HCT116 (cell line): ENCODE results near the gene MAP3K4. TPM values are rescaled to one million over a fixed set of nuclear protein-coding genes. Genes with fewer than 3 reads are reported as not detected.

Source experiments
- ATAC-seq: fragments of 200-7000 bp; cut with Tn5 transposase; 2 replicates; pipeline ENCODE4 v1.9.1; 2020; ENCODE audit warnings: mild to moderate bottlenecking, moderate library complexity
- BruUV-seq: library from RNA; stranded (reverse); fragments of 400-500 nt; replicated peaks from 2 replicates; lab custom pipeline; 2021; lab: Mats Ljungman, UMichigan
- CTCF ChIA-PET: fragments of 300-600 bp; sonication (Branson Sonifier 250); formaldehyde crosslinking; loops from one replicate; lab custom pipeline; 2021; ENCODE audit warnings: antibody characterized with exemption; lab: Charles Lee
- POLR2A ChIA-PET: fragments of 300-600, 350-600 bp; sonication (Branson Sonifier 250); formaldehyde crosslinking; loops from one replicate; lab custom pipeline; 2021; ENCODE audit warnings: antibody characterized with exemption; lab: Charles Lee
- RAD21 ChIA-PET, 2 experiments: fragments of 300-600 bp; sonication (Branson Sonifier 250); formaldehyde crosslinking; loops; one replicate each; lab custom pipeline; 2023; ENCODE audit warnings: low total read pairs in 2 of 2; ENCODE audit not compliant: uncharacterized antibody in 2 of 2, unreplicated experiment in 2 of 2, low non-redundant PET in 1 of 2; lab: Charles Lee
- DNase-seq: peaks from one replicate; pipeline ENCODE4 v3.0.0-alpha.2; 2010; ENCODE audit warnings: low read depth, low spot score
- H2AFZ ChIP-seq: fragments of 200-600 bp; shearing (Covaris generic), sonication (generic); 2 replicates; pipeline ENCODE4 v1.6.1; 2017; ENCODE audit warnings: low read depth, mixed run types, mixed read lengths, antibody characterized with exemption, low read length; ENCODE audit not compliant: poor library complexity, severe bottlenecking
- H3K27ac ChIP-seq: 2 replicates; pipeline ENCODE4 v1.5.1; 2012; ENCODE audit warnings: low read depth, low read length
- H3K27me3 ChIP-seq: fragments of 200-600 bp; sonication (generic); 2 replicates; pipeline ENCODE4 v1.6.1; 2016; ENCODE audit warnings: mixed run types, low read length, mixed read lengths; ENCODE audit not compliant: insufficient read depth
- H3K36me3 ChIP-seq, 2 experiments: fragments of 200-500 bp in 1 of 2; fragments of 200-600 bp in 1 of 2; sonication (Bioruptor generic) in 1 of 2; sonication (generic) in 1 of 2; 2 replicates each; pipeline versions ENCODE4 v1.5.1 to v1.6.1; 2014 to 2016; ENCODE audit warnings: low read length in 2 of 2, inconsistent platforms in 1 of 2, mixed read lengths in 1 of 2, mixed run types in 1 of 2; ENCODE audit not compliant: insufficient read depth in 2 of 2, control insufficient read depth in 1 of 2
- H3K4me1 ChIP-seq, 2 experiments: fragments of 200-600 bp in 1 of 2; sonication (generic) in 1 of 2; 2 replicates each; pipeline versions ENCODE4 v1.5.1 to v1.6.1; 2012 to 2017; ENCODE audit warnings: low read length in 2 of 2, inconsistent platforms in 1 of 2, mild to moderate bottlenecking in 1 of 2, mixed read lengths in 1 of 2, mixed run types in 1 of 2, moderate library complexity in 1 of 2; ENCODE audit not compliant: insufficient read depth in 2 of 2, control insufficient read depth in 1 of 2
- H3K4me2 ChIP-seq: fragments of 200-600 bp; sonication (generic); 2 replicates; pipeline ENCODE4 v1.6.1; 2017; ENCODE audit warnings: mixed run types, low read length, mixed read lengths
- H3K4me3 ChIP-seq, 2 experiments: fragments of 200-600 bp in 1 of 2; sonication (generic) in 1 of 2; replicated peaks in 1 of 2; 2 replicates each; pipeline ENCODE4 v1.5.1; 2011 to 2016; ENCODE audit warnings: low read length in 2 of 2, control low read depth in 1 of 2, low read depth in 1 of 2, mild to moderate bottlenecking in 1 of 2, mixed read lengths in 1 of 2, mixed run types in 1 of 2
- H3K79me2 ChIP-seq: fragments of 200-600 bp; sonication (generic); 2 replicates; pipeline ENCODE4 v1.6.1; 2017; ENCODE audit warnings: mild to moderate bottlenecking, mixed run types, low read length, moderate library complexity, mixed read lengths; ENCODE audit not compliant: insufficient read depth
- H3K9ac ChIP-seq: fragments of 200-600 bp; sonication (generic); 2 replicates; pipeline ENCODE4 v1.6.1; 2016; ENCODE audit warnings: low read length, mixed read lengths
- H3K9me2 ChIP-seq: fragments of 200-600 bp; sonication (generic), shearing (Covaris generic); 2 replicates; pipeline ENCODE4 v1.6.1; 2017; ENCODE audit warnings: mixed run types, mild to moderate bottlenecking, moderate library complexity; ENCODE audit not compliant: insufficient read depth
- H3K9me3 ChIP-seq, 2 experiments: fragments of 200-500 bp in 1 of 2; fragments of 200-600 bp in 1 of 2; sonication (Bioruptor generic) in 1 of 2; sonication (generic) in 1 of 2; 2 replicates each; pipeline ENCODE4 v1.6.1; 2014 to 2017; ENCODE audit warnings: low read length in 2 of 2, mixed read lengths in 2 of 2, inconsistent platforms in 1 of 2, low read depth in 1 of 2, mild to moderate bottlenecking in 1 of 2, mixed run types in 1 of 2, moderate library complexity in 1 of 2; ENCODE audit not compliant: control insufficient read depth in 1 of 2, insufficient read depth in 1 of 2
- H4K20me1 ChIP-seq: fragments of 200-600 bp; sonication (generic), shearing (Covaris generic); 2 replicates; pipeline ENCODE4 v1.6.1; 2017; ENCODE audit warnings: mixed run types, mild to moderate bottlenecking, moderate library complexity; ENCODE audit not compliant: insufficient read depth
- ATF3 ChIP-seq: IDR thresholded peaks from 2 replicates; pipeline ENCODE4 v1.6.1; 2012
- CBX3 ChIP-seq: IDR thresholded peaks from 2 replicates; pipeline ENCODE4 v1.6.1; 2012; ENCODE audit warnings: low read depth
- EGR1 ChIP-seq: IDR thresholded peaks from 2 replicates; pipeline ENCODE4 v1.6.1; 2012; ENCODE audit warnings: low read depth
- ELF1 ChIP-seq: IDR thresholded peaks from 2 replicates; pipeline ENCODE4 v1.6.1; 2012; ENCODE audit warnings: low read depth, borderline replicate concordance
- EZH2 ChIP-seq: fragments of 200-600 bp; sonication (generic); IDR thresholded peaks from 2 replicates; pipeline ENCODE4 v1.6.1; 2017; ENCODE audit warnings: antibody characterized with exemption, mixed run types
- FOSL1 ChIP-seq: IDR thresholded peaks from 2 replicates; pipeline ENCODE4 v1.6.1; 2012; ENCODE audit warnings: low read depth
- JUND ChIP-seq: IDR thresholded peaks from 2 replicates; pipeline ENCODE4 v1.6.1; 2012
- POLR2A ChIP-seq: IDR thresholded peaks from 2 replicates; pipeline ENCODE4 v1.7.0; 2011; ENCODE audit warnings: borderline replicate concordance; ENCODE audit not compliant: insufficient read depth, insufficient read length; ENCODE audit errors: extremely low read depth
- POLR2AphosphoS5 ChIP-seq: IDR thresholded peaks from 2 replicates; pipeline ENCODE4 v1.6.1; 2011; ENCODE audit warnings: mild to moderate bottlenecking, low read depth, low read length, moderate library complexity
- SIN3A ChIP-seq: IDR thresholded peaks from 2 replicates; pipeline ENCODE4 v1.6.1; 2012; ENCODE audit warnings: low read depth
- SP1 ChIP-seq: IDR thresholded peaks from 2 replicates; pipeline ENCODE4 v1.6.1; 2012; ENCODE audit warnings: low read depth
- SRF ChIP-seq: IDR thresholded peaks from 2 replicates; pipeline ENCODE4 v1.6.1; 2012; ENCODE audit warnings: low read depth
- ZBTB33 ChIP-seq: IDR thresholded peaks from 2 replicates; pipeline ENCODE4 v1.6.1; 2011; ENCODE audit warnings: mild to moderate bottlenecking, low read length, moderate library complexity; ENCODE audit not compliant: insufficient replicate concordance; ENCODE audit errors: extremely low read depth
- ZFX ChIP-seq: fragments of 450-650 bp; IDR thresholded peaks from 2 replicates; pipeline ENCODE4 v1.6.1; 2017
- ZNF274 ChIP-seq: fragments of 200-500 bp; sonication (Bioruptor generic); IDR thresholded peaks from 2 replicates; pipeline ENCODE4 v1.6.1; 2014; ENCODE audit warnings: mild to moderate bottlenecking, low read depth, low read length, inconsistent platforms
- intact Hi-C: fragments of 100-400 bp; cut with micrococcal nuclease; formaldehyde crosslinking; loops from 2 replicates; pipeline ENCODE4 v1.10.0; 2022
- total RNA-seq: library from RNA; stranded (reverse); gene quantifications from one replicate; pipeline ENCODE4 v1.2.1, GENCODE V29; 2021; ENCODE audit not compliant: unreplicated experiment
- TF ChIP-seq, protein P1 (sequence below), 3 experiments: fragments of 200-600 bp in 1 of 3; sonication (generic) in 1 of 3; IDR thresholded peaks in 2 of 3; conservative IDR thresholded peaks in 1 of 3; 2 replicates each; pipeline ENCODE4 v1.5.1; 2012 to 2017; ENCODE audit warnings: low read depth in 2 of 3, low read length in 2 of 3, antibody characterized with exemption in 1 of 3, borderline replicate concordance in 1 of 3, control low read depth in 1 of 3, mild to moderate bottlenecking in 1 of 3, mixed read lengths in 1 of 3, mixed run types in 1 of 3, moderate library complexity in 1 of 3; ENCODE audit not compliant: insufficient read depth in 1 of 3
- TF ChIP-seq, protein P2 (sequence below): IDR thresholded peaks from 2 replicates; pipeline ENCODE4 v1.6.1; 2012; ENCODE audit warnings: low read depth

MAP3K4 gene
- total RNA-seq, 1 experiment from 2014 or later, result 46.5 TPM

- ChIA-PET POLR2A (no interaction called here), RAD21 (no interaction called here)
- no peaks in the 10 kb centered on the region for H3K4me1 ChIP-seq
- no peaks in the 10 kb centered on the region for H3K79me2 ChIP-seq
- H3K4me2 ChIP-seq, result no peak overlapping the region
- H3K27me3 ChIP-seq, result no peaks in the 10 kb centered on the region
- DNase-seq, result no peak
- no TSS peak for BruUV-seq
- no peak overlapping the region for H2AFZ ChIP-seq
- TF ChIP-seq FOSL1 (no peak), SRF (no peak), ELF1 (no peak), CBX3 (no peak), SIN3A (no peak), EGR1 (no peak), ZFX (no peak), SP1 (no peak), ZBTB33 (no peak), EZH2 (no peak), ATF3 (no peak), ZNF274 (no peak), JUND (no peak), POLR2AphosphoS5 (no peak), POLR2A (no peak)
- TF ChIP-seq, protein P1, sequence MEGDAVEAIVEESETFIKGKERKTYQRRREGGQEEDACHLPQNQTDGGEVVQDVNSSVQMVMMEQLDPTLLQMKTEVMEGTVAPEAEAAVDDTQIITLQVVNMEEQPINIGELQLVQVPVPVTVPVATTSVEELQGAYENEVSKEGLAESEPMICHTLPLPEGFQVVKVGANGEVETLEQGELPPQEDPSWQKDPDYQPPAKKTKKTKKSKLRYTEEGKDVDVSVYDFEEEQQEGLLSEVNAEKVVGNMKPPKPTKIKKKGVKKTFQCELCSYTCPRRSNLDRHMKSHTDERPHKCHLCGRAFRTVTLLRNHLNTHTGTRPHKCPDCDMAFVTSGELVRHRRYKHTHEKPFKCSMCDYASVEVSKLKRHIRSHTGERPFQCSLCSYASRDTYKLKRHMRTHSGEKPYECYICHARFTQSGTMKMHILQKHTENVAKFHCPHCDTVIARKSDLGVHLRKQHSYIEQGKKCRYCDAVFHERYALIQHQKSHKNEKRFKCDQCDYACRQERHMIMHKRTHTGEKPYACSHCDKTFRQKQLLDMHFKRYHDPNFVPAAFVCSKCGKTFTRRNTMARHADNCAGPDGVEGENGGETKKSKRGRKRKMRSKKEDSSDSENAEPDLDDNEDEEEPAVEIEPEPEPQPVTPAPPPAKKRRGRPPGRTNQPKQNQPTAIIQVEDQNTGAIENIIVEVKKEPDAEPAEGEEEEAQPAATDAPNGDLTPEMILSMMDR (IDR thresholded peaks at IDR 0.05 in 2 of 3, conservative IDR thresholded peaks at IDR 0.05 in 1 of 3; ENCODE audit: borderline replicate concordance in 1 of 3, insufficient read depth in 1 of 3, low read depth in 2 of 3, low read length in 2 of 3), result no peak
- TF ChIP-seq, protein P2, sequence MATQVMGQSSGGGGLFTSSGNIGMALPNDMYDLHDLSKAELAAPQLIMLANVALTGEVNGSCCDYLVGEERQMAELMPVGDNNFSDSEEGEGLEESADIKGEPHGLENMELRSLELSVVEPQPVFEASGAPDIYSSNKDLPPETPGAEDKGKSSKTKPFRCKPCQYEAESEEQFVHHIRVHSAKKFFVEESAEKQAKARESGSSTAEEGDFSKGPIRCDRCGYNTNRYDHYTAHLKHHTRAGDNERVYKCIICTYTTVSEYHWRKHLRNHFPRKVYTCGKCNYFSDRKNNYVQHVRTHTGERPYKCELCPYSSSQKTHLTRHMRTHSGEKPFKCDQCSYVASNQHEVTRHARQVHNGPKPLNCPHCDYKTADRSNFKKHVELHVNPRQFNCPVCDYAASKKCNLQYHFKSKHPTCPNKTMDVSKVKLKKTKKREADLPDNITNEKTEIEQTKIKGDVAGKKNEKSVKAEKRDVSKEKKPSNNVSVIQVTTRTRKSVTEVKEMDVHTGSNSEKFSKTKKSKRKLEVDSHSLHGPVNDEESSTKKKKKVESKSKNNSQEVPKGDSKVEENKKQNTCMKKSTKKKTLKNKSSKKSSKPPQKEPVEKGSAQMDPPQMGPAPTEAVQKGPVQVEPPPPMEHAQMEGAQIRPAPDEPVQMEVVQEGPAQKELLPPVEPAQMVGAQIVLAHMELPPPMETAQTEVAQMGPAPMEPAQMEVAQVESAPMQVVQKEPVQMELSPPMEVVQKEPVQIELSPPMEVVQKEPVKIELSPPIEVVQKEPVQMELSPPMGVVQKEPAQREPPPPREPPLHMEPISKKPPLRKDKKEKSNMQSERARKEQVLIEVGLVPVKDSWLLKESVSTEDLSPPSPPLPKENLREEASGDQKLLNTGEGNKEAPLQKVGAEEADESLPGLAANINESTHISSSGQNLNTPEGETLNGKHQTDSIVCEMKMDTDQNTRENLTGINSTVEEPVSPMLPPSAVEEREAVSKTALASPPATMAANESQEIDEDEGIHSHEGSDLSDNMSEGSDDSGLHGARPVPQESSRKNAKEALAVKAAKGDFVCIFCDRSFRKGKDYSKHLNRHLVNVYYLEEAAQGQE, result no peak
- TF ChIP-seq, all 23 proteins: peak for 0
- Histone ChIP-seq H3K36me3 (no peaks in the 10 kb centered on the region), H3K9ac (no peak overlapping the region), H4K20me1 (no peaks in the 10 kb centered on the region), H3K9me3 (no peaks in the 10 kb centered on the region), H3K4me3 (no peak overlapping the region), H3K27ac (no peak overlapping the region), H3K9me2 (no peaks in the 10 kb centered on the region)
- intact Hi-C loops, result no loop called here
- no peak for ATAC-seq
- CTCF ChIA-PET, result no interaction called here
These were observed 17.2 kb upstream of the MAP3K4 start for GRCh38 chr6:160974304-160974771.
